Pancreas (tissue), 10 donors: Measurements from ENCODE around the gene ATRX. TPM values are rescaled to one million over a fixed set of nuclear protein-coding genes. Genes with fewer than 3 reads are reported as not detected.
"Not testable (repeated sequence)": the region's sequence is repeated elsewhere in the genome, so short reads cannot be mapped to it uniquely, and the experiment has no call there.

Experiments
- ATAC-seq, 4 donors: fragments of 200-7000 bp; cut with Tn5 transposase; one replicate each; pipeline versions ENCODE4 v1.8.0 to v1.9.1; 2020; ENCODE audit warnings: mild to moderate bottlenecking in 4 of 4, moderate library complexity in 4 of 4
- DNase-seq, 6 donors: peaks; one replicate each; pipeline ENCODE4 v3.0.0-alpha.2; 2020
- FAIRE-seq: peaks from 2 replicates; lab custom pipeline; 2012; peaks lifted over from hg19 to GRCh38; lab: Jason Lieb, UNC
- H3K27ac ChIP-seq, 4 donors: fragments of 200-600 bp; sonication (generic); 1 replicate in 3 of 4; 2 replicates in 1 of 4; pipeline versions ENCODE4 v1.5.0 to v1.8.0; 2020
- H3K27me3 ChIP-seq, 4 donors: fragments of 200-600 bp; one replicate each; pipeline ENCODE4 v1.8.0; 2021
- H3K36me3 ChIP-seq, 3 donors: fragments of 200-600 bp; sonication (generic) in 1 of 3; one replicate each; pipeline versions ENCODE4 v1.5.0 to v1.8.0; 2020 to 2021
- H3K4me1 ChIP-seq, 3 donors: fragments of 200-600 bp; one replicate each; pipeline ENCODE4 v1.8.0; 2021
- H3K4me3 ChIP-seq, 4 donors: fragments of 200-600 bp; sonication (generic) in 2 of 4; one replicate each; pipeline versions ENCODE4 v1.5.0 to v1.8.0; 2020 to 2021
- H3K9me3 ChIP-seq, 4 donors: fragments of 200-600 bp; one replicate each; pipeline ENCODE4 v1.8.0; 2021
- WGBS, 2 donors: extraction: QIAGEN DNeasy Blood & Tissue Kit; methylation state at CpG; one replicate each; pipeline ENCODE4 v1.1.7; 2013; 5-methylcytosine and 5-hydroxymethylcytosine counted together
- intact Hi-C, 3 donors: fragments of 100-400 bp; cut with DNase I; formaldehyde crosslinking; loops; one replicate each; pipeline versions ENCODE4 v1.11.1 to v1.14.2; 2022
- polyA plus RNA-seq, 2 donors: library from polyadenylated mRNA; stranded (reverse); fragments of 200-250 nt; gene quantifications; one replicate each; pipeline ENCODE4 v1.2.3, GENCODE V29; 2013
- total RNA-seq, 6 donors: library from RNA; stranded (reverse); fragmentation: NEBNext Ultra II Directional in 4 of 6; extraction: Animal tissue kit (Norgen Biotek cat#: 25700) in 4 of 6; gene quantifications; one replicate each; pipeline versions ENCODE4 v1.2.1 to v1.2.4, GENCODE V29; 2021 to 2023
- TF ChIP-seq, protein P1 (sequence below), 4 donors: fragments of 200-600 bp; sonication (generic) in 3 of 4; IDR thresholded peaks; one replicate each; pipeline versions ENCODE4 v1.5.0 to v1.8.0; 2021; ENCODE audit warnings: antibody characterized with exemption in 4 of 4
- donor health status: healthy with polysubstance abuse.
- donor health status: DM: no; HTN: no; CAD: no; lungs with moderate emphysema.
- donor health status: DM: no; HTN: no; CAD: no.
- donor health status: control.
- donor health status: control.
- donor health status: Bipolar disorder and iron deficiency.
- donor health status: DM: yes; HTN: yes; CAD: no.
- donor health status: DM: no; HTN: no; CAD: no.
- donor health status: DM: no; HTN: no; CAD: no.
- donor health status: DM: yes; HTN: yes; CAD: no.

The ATRX gene
- total and polyA plus RNA-seq, 8 donors, result 11.3 to 57.2 (median 41.5) TPM

DNA sequence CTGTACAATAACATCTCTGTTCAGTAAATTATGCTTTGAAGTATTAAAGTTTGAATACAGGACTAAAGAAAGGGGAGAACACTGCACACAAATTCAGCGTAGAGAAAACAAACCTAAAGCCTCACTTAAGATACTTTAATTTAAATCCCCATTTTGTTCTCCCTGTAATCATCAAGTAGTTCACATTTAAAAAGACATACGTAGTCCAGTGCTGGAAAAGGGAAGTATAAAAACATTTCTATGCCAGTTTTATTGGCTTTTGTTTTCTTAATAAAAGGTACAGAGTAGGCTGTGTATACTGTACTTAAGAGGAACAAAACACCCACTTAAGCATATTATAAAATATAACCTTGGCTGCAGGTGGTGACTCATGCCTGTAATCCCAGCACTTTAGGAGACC is 237.3 kb downstream of the ATRX start:
- Histone ChIP-seq H3K27ac (no peak overlapping the region), H3K27me3 (no peaks in the 10 kb centered on the region), H3K36me3 (no peaks in the 10 kb centered on the region), H3K4me3 (no peak overlapping the region), H3K9me3 (no peaks in the 10 kb centered on the region), H3K4me1 (no peaks in the 10 kb centered on the region)
- ATAC-seq, result no peak
- no peak for FAIRE-seq
- no peak for DNase-seq
- intact Hi-C loops, result no loop called here
- WGBS, 2 donors, result 61 to 89% methylated on average over 2 of the region's 2 CpGs
- TF ChIP-seq, protein P1, sequence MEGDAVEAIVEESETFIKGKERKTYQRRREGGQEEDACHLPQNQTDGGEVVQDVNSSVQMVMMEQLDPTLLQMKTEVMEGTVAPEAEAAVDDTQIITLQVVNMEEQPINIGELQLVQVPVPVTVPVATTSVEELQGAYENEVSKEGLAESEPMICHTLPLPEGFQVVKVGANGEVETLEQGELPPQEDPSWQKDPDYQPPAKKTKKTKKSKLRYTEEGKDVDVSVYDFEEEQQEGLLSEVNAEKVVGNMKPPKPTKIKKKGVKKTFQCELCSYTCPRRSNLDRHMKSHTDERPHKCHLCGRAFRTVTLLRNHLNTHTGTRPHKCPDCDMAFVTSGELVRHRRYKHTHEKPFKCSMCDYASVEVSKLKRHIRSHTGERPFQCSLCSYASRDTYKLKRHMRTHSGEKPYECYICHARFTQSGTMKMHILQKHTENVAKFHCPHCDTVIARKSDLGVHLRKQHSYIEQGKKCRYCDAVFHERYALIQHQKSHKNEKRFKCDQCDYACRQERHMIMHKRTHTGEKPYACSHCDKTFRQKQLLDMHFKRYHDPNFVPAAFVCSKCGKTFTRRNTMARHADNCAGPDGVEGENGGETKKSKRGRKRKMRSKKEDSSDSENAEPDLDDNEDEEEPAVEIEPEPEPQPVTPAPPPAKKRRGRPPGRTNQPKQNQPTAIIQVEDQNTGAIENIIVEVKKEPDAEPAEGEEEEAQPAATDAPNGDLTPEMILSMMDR (IDR thresholded peaks at IDR 0.05), result no peak

DNA sequence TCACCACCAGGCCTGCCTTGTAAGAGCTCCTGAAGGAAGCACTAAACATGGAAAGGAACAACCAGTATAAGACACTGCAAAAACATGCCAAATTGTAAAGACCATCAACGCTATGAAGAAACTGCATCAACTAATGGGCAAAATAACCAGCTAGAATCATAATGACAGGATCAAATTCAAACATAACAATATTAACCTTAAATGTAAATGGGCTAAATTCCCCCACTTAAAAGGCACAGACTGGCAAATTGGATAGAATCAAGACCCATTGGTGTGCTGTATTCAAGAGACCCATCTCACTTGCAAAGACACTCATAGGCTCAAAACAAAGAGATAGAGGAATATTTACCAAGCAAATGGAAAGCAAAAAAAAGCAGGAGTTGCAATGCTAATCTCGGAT is 246.2 kb downstream of the ATRX start:
- H3K9me3 ChIP-seq, result not testable (repeated sequence)

GRCh38 chrX:77531261-77531660 is 254.8 kb downstream of the ATRX start:
- ATAC-seq, H3K27me3 ChIP-seq, H3K27ac ChIP-seq, H3K4me3 ChIP-seq, intact Hi-C loops, DNase-seq, H3K9me3 ChIP-seq, FAIRE-seq, H3K4me1 ChIP-seq, H3K36me3 ChIP-seq: not testable (repeated sequence)
- WGBS, 2 donors, result 76 to 98% methylated on average over 2 of the region's 2 CpGs

More for the DNA sequence above, 246.2 kb downstream of the ATRX start:
- FAIRE-seq, H3K27ac ChIP-seq, H3K27me3 ChIP-seq, H3K4me1 ChIP-seq, ATAC-seq, DNase-seq, H3K4me3 ChIP-seq, intact Hi-C loops, H3K36me3 ChIP-seq: not testable (repeated sequence)
- WGBS, 2 donors, result 71 to 93% methylated on average over 2 of the region's 2 CpGs

DNA sequence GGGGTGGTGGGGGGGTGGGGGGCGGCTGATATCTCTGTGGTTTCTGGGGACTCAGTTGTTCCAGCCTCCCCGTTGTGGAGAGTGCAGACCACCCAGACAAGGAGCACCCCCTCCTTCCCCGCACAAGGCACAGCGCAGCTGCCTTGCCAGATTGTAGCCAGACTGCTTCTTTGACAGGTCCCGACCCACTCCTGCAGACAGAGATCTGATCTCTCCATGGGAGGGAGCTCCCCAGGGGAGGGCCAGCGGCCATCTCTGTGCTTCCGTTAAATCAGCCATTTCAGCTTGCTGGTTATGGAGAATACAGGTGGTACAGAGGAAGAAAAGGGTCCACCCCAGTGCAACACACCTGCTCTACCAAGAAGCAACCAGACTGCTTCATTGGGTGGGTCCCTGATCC is 258.0 kb downstream of the ATRX start:
- TF ChIP-seq, protein P1 (IDR thresholded peaks at IDR 0.05), result no peak
- FAIRE-seq (no peak), DNase-seq (peak in 1 of 6 donors; percentile 36), ATAC-seq (no peak)
- H3K4me3 ChIP-seq, result no peak overlapping the region
- H3K36me3 ChIP-seq, result no peaks in the 10 kb centered on the region
- H3K4me1 ChIP-seq, result no peaks in the 10 kb centered on the region
- 77 to 93% methylated on average over 6 to 7 of the region's 7 CpGs for WGBS, 2 donors
- no peak overlapping the region for H3K27ac ChIP-seq
- no peaks in the 10 kb centered on the region for H3K9me3 ChIP-seq
- H3K27me3 ChIP-seq, result no peaks in the 10 kb centered on the region
- intact Hi-C loops, result no loop called here

DNA sequence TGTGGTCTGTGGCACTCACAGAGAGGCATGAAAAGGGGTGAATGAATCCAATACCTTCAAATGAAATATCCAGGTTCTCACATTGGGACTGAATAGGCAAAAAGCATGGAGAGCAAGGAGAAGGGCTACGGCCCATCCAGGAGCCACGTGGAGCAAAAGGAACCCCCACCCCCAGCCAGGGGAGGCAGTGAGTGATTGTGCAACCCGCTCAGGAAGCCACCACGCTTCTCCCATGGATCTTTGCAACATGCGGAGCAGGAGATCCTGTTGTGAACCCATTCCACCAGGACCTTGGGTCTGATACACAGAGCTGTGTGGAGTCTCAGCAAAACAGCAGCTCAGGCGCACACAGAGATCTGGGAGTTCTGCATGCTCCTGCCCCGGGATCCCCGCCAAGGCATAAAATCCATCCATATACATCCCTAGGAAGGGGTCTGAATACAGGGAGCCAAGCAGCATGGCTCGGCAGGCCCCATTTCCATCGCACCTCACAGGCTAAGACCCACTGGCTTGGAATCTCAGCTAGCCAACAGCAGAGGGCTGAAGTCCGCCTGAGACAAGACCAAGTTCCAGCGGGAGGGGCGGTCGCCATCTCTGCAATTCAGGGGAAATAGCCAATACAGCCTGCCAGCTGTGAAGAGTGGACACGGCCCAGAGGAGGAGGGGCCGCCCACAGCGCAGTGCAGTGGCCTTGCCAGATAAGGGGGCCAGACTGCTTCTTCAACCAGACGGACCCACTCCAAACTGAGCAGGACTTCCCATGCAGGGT is 258.6 kb downstream of the ATRX start:
- TF ChIP-seq, protein P1 (IDR thresholded peaks at IDR 0.05), result no peak
- WGBS, 2 donors, result 75 to 87% methylated on average over 18 of the region's 18 CpGs
- peak in 1 of 6 donors; percentile 27 for DNase-seq
- peak in 3 of 4 donors; percentile 29 to 38 (median 30) for ATAC-seq
- Histone ChIP-seq H3K36me3 (no peaks in the 10 kb centered on the region), H3K4me1 (no peaks in the 10 kb centered on the region), H3K4me3 (no peak overlapping the region), H3K27ac (no peak overlapping the region), H3K27me3 (no peaks in the 10 kb centered on the region), H3K9me3 (no peaks in the 10 kb centered on the region)
- intact Hi-C loops, result no loop called here
- FAIRE-seq, result no peak

- FAIRE-seq, result no peak
- intact Hi-C loops, result no loop called here
- TF ChIP-seq, protein P1 (IDR thresholded peaks at IDR 0.05), result no peak
- WGBS, 2 donors, result 51 to 96% methylated on average over 1 of the region's 1 CpG
- no peaks in the 10 kb centered on the region for H3K4me1 ChIP-seq
- H3K9me3 ChIP-seq, result no peaks in the 10 kb centered on the region
- no peak for ATAC-seq
- H3K36me3 ChIP-seq, result no peaks in the 10 kb centered on the region
- no peak overlapping the region for H3K27ac ChIP-seq
- DNase-seq, result no peak
- no peaks in the 10 kb centered on the region for H3K27me3 ChIP-seq
- no peak overlapping the region for H3K4me3 ChIP-seq
These were observed 266.3 kb downstream of the ATRX start for GRCh38 chrX:77519765-77520164.
